MM.1S (cell line): ENCODE results near the gene HDLBP.

ENCODE experiments used
- DNase-seq: peaks from one replicate; pipeline ENCODE4 v3.0.0-alpha.2; 2015
- H2AFZ ChIP-seq: fragments of 300-600 bp; sonication (generic); 2 replicates; pipeline ENCODE4 v1.6.0; 2016; ENCODE audit warnings: antibody characterized with exemption, low read length
- H3F3A ChIP-seq: fragments of 300-600 bp; sonication (generic); 2 replicates; pipeline ENCODE4 v1.6.1; 2016; ENCODE audit warnings: mild to moderate bottlenecking, antibody characterized with exemption, low read length, moderate library complexity, mixed read lengths; ENCODE audit not compliant: insufficient read depth
- H3K27ac ChIP-seq: fragments of 300-600 bp; sonication (generic); 2 replicates; pipeline ENCODE4 v1.5.1; 2016; ENCODE audit warnings: mild to moderate bottlenecking, low read length
- H3K27me3 ChIP-seq: fragments of 300-600 bp; sonication (generic); replicated peaks from 2 replicates; pipeline ENCODE4 v1.6.0; 2016; ENCODE audit warnings: low read length; ENCODE audit not compliant: insufficient read depth
- H3K36me3 ChIP-seq: fragments of 300-600 bp; sonication (generic); replicated peaks from 2 replicates; pipeline ENCODE4 v1.6.1; 2016; ENCODE audit warnings: mild to moderate bottlenecking, low read length, mixed read lengths; ENCODE audit not compliant: insufficient read depth
- H3K4me1 ChIP-seq: fragments of 300-600 bp; sonication (generic); 2 replicates; pipeline ENCODE4 v1.6.1; 2016; ENCODE audit warnings: low read length, mixed read lengths
- H3K4me2 ChIP-seq: fragments of 300-600 bp; sonication (generic); 2 replicates; pipeline ENCODE4 v1.6.0; 2016; ENCODE audit warnings: low read depth, low read length
- H3K4me3 ChIP-seq: fragments of 300-600 bp; sonication (generic); 2 replicates; pipeline ENCODE4 v1.5.1; 2016; ENCODE audit warnings: low read length, mixed read lengths
- H3K79me2 ChIP-seq: fragments of 300-600 bp; sonication (generic); 2 replicates; pipeline ENCODE4 v1.6.1; 2016; ENCODE audit warnings: mixed run types, low read length, mixed read lengths
- H3K9ac ChIP-seq: fragments of 300-600 bp; sonication (generic); 2 replicates; pipeline ENCODE4 v1.6.1; 2016; ENCODE audit warnings: low read length, mixed read lengths
- H3K9me2 ChIP-seq: fragments of 300-600 bp; sonication (generic); replicated peaks from 2 replicates; pipeline ENCODE4 v1.6.1; 2016; ENCODE audit warnings: mild to moderate bottlenecking, low read length, mixed read lengths; ENCODE audit not compliant: insufficient read depth
- H3K9me3 ChIP-seq: fragments of 300-600 bp; sonication (generic); replicated peaks from 2 replicates; pipeline ENCODE4 v1.6.1; 2016; ENCODE audit warnings: mild to moderate bottlenecking, low read length, mixed read lengths; ENCODE audit not compliant: insufficient read depth
- H4K20me1 ChIP-seq: fragments of 300-600 bp; sonication (generic); 2 replicates; pipeline ENCODE4 v1.6.1; 2016; ENCODE audit warnings: mild to moderate bottlenecking, low read length, moderate library complexity, mixed read lengths; ENCODE audit not compliant: insufficient read depth
- EZH2 ChIP-seq: fragments of 300-600 bp; sonication (generic); optimal IDR thresholded peaks from 2 replicates; pipeline ENCODE3; 2017; ENCODE audit warnings: low read depth, mild to moderate bottlenecking, antibody characterized with exemption, low read length, mixed read lengths
- EZH2phosphoT487 ChIP-seq: fragments of 300-600 bp; sonication (generic); IDR thresholded peaks from 2 replicates; pipeline ENCODE4 v1.6.1; 2018; ENCODE audit warnings: antibody characterized with exemption, low read length
- TF ChIP-seq, protein P1 (sequence below): fragments of 300-600 bp; sonication (generic); IDR thresholded peaks from 2 replicates; pipeline ENCODE4 v1.5.1; 2016; ENCODE audit warnings: antibody characterized with exemption, low read length, mixed read lengths

HDLBP gene

DNA sequence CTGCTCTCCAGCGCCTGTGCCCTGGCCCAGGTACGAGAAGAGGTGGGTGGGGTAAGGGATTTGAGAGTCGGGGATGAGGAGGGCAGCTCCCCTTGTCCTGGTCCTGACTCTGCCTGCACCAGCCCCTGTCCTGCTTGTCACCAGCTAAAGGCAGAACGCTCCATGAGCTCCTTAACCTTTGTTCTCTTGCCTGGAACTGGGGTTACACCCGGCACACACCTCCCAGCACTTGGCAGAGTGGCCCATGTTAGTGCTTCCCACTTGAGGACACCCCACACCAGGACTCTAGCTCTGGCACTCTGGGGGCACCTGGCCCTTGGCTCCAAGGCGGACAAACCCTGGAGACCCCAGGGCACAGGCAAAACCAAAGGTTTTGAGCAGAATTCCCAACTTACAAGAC, 107.8 kb downstream of the HDLBP start:
- H3K9me3 ChIP-seq: no peaks in the 10 kb centered on the region
- H3K4me3 ChIP-seq: no peak overlapping the region
- no peak overlapping the region for H3K4me2 ChIP-seq
- H3K9ac ChIP-seq: no peak overlapping the region
- H3K9me2 ChIP-seq: no peaks in the 10 kb centered on the region
- no peaks in the 10 kb centered on the region for H3K4me1 ChIP-seq
- H3K27me3 ChIP-seq: peaks cover 39% of the 10 kb centered on the region
- TF ChIP-seq, protein P1, sequence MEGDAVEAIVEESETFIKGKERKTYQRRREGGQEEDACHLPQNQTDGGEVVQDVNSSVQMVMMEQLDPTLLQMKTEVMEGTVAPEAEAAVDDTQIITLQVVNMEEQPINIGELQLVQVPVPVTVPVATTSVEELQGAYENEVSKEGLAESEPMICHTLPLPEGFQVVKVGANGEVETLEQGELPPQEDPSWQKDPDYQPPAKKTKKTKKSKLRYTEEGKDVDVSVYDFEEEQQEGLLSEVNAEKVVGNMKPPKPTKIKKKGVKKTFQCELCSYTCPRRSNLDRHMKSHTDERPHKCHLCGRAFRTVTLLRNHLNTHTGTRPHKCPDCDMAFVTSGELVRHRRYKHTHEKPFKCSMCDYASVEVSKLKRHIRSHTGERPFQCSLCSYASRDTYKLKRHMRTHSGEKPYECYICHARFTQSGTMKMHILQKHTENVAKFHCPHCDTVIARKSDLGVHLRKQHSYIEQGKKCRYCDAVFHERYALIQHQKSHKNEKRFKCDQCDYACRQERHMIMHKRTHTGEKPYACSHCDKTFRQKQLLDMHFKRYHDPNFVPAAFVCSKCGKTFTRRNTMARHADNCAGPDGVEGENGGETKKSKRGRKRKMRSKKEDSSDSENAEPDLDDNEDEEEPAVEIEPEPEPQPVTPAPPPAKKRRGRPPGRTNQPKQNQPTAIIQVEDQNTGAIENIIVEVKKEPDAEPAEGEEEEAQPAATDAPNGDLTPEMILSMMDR: no peak
- TF ChIP-seq EZH2phosphoT487 (no peak), EZH2 (no peak)
- H3K79me2 ChIP-seq: no peaks in the 10 kb centered on the region
- H2AFZ ChIP-seq: no peak overlapping the region
- no peaks in the 10 kb centered on the region for H3F3A ChIP-seq
- no peak overlapping the region for H3K27ac ChIP-seq
- no peaks in the 10 kb centered on the region for H3K36me3 ChIP-seq
- no peaks in the 10 kb centered on the region for H4K20me1 ChIP-seq
- no peak for DNase-seq

DNA sequence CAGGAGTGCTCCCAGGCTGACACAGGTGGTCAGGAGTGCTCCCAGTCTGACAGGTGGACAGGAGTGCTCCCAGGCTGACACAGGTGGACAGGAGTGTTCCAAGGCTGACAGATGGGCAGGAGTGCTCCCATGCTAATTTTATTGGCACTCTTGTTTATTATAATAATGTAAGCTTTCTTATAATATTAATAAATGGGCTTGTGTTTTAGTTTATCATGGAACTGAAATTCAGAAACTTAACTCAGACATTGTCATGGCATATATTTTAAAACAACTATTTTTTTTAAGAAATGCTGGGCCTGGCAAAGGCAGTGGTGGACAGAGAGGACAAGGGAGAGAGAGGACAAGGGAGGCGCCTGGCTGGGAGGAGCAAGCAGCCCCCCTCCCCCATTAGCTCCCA, 108.3 kb downstream of the HDLBP start:
- Histone ChIP-seq H2AFZ (no peak overlapping the region), H3K4me2 (no peak overlapping the region), H3K79me2 (no peaks in the 10 kb centered on the region), H4K20me1 (no peaks in the 10 kb centered on the region), H3K9ac (no peak overlapping the region), H3K27me3 (peaks cover 34% of the 10 kb centered on the region), H3K9me2 (no peaks in the 10 kb centered on the region), H3F3A (no peaks in the 10 kb centered on the region), H3K9me3 (no peaks in the 10 kb centered on the region), H3K36me3 (no peaks in the 10 kb centered on the region), H3K4me3 (no peak overlapping the region), H3K4me1 (no peaks in the 10 kb centered on the region), H3K27ac (no peak overlapping the region)
- DNase-seq: no peak
- TF ChIP-seq EZH2: no peak
- TF ChIP-seq, protein P1: no peak
- TF ChIP-seq EZH2phosphoT487: no peak

DNA sequence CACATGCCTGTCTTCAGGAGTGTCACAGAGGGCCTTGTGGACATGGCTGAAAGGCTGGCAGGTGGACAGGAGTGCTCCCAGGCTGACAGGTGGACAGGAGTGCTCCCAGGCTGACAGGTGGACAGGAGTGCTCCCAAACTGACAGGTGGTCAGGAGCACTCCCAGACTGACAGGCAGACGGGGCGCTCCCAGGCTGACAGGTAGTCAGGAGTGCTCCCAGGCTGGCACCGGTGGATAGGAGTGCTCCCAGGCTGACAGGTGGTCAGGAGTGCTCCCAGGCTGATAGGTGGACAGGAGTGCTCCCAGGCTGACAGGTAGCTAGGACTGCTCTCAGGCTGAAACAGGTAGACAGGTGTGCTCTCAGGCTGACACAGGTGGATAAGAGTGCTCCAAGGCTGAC, 110.4 kb downstream of the HDLBP start:
- Histone ChIP-seq H2AFZ (no peak overlapping the region), H4K20me1 (no peaks in the 10 kb centered on the region), H3K4me3 (no peak overlapping the region), H3K79me2 (no peaks in the 10 kb centered on the region), H3K9me3 (no peaks in the 10 kb centered on the region), H3K9me2 (no peaks in the 10 kb centered on the region), H3K4me2 (no peak overlapping the region), H3F3A (no peaks in the 10 kb centered on the region), H3K4me1 (no peaks in the 10 kb centered on the region), H3K27me3 (peaks cover 17% of the 10 kb centered on the region), H3K27ac (no peak overlapping the region), H3K9ac (no peak overlapping the region), H3K36me3 (no peaks in the 10 kb centered on the region)
- no peak for DNase-seq
- TF ChIP-seq EZH2: no peak
- TF ChIP-seq EZH2phosphoT487: no peak
- TF ChIP-seq, protein P1: no peak

DNA sequence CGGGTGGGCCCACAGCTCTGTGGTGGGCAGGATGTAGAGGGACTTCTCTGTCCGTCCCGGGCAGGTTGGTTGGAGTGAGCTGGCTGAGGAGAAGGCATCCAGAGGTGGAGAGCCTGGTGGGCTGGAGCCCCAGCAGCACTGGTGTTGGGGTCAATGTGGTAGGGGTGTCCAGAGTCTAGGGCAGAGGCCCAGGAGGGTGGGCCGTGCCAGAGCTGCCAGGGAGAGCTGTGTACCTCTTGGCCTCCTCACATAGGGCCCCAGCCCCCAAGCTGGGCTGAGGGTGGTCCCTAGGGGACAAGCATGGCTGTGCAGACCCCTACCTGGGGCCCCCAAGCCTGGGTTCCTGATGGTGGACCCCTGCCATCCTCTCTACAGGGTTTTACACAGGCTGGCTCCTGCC, 111.0 kb downstream of the HDLBP start:
- H4K20me1 ChIP-seq: no peaks in the 10 kb centered on the region
- no peak overlapping the region for H3K4me3 ChIP-seq
- H3K27ac ChIP-seq: no peak overlapping the region
- H3K36me3 ChIP-seq: no peaks in the 10 kb centered on the region
- H2AFZ ChIP-seq: no peak overlapping the region
- no peak overlapping the region for H3K9ac ChIP-seq
- no peak overlapping the region for H3K4me2 ChIP-seq
- peaks cover 11% of the 10 kb centered on the region for H3K27me3 ChIP-seq
- TF ChIP-seq EZH2phosphoT487 (no peak), EZH2 (no peak)
- TF ChIP-seq, protein P1: no peak
- no peaks in the 10 kb centered on the region for H3F3A ChIP-seq
- no peaks in the 10 kb centered on the region for H3K9me2 ChIP-seq
- no peaks in the 10 kb centered on the region for H3K4me1 ChIP-seq
- H3K9me3 ChIP-seq: no peaks in the 10 kb centered on the region
- H3K79me2 ChIP-seq: no peaks in the 10 kb centered on the region
- DNase-seq: no peak
